Erythroblast (primary cell): ENCODE results near the gene NLGN1.

Source experiments
- GATA1 ChIP-seq: IDR thresholded peaks from 2 replicates; pipeline ENCODE4 v1.6.1; 2011; ENCODE audit warnings: low read depth, mild to moderate bottlenecking, control low read depth, low read length, moderate library complexity
- POLR2A ChIP-seq: IDR thresholded peaks from 2 replicates; pipeline ENCODE4 v1.6.1; 2011; ENCODE audit warnings: mild to moderate bottlenecking, low read length

- TF ChIP-seq POLR2A (no peak), GATA1 (no peak)
Observed at GRCh38 chr3:173617490-173617889, 219.9 kb downstream of the NLGN1 start.
